ENCODE measurements around the gene SPA17. TPM values are rescaled to one million over a fixed set of nuclear protein-coding genes. Genes with fewer than 3 reads are reported as not detected.
A peak's percentile ranks its signal among the peaks of the same experiment; 100 is the strongest.

SPA17 gene
- total RNA-seq, 6 donors from 2014 or later: 3.6 to 28.0 (median 7.6) TPM

DNA sequence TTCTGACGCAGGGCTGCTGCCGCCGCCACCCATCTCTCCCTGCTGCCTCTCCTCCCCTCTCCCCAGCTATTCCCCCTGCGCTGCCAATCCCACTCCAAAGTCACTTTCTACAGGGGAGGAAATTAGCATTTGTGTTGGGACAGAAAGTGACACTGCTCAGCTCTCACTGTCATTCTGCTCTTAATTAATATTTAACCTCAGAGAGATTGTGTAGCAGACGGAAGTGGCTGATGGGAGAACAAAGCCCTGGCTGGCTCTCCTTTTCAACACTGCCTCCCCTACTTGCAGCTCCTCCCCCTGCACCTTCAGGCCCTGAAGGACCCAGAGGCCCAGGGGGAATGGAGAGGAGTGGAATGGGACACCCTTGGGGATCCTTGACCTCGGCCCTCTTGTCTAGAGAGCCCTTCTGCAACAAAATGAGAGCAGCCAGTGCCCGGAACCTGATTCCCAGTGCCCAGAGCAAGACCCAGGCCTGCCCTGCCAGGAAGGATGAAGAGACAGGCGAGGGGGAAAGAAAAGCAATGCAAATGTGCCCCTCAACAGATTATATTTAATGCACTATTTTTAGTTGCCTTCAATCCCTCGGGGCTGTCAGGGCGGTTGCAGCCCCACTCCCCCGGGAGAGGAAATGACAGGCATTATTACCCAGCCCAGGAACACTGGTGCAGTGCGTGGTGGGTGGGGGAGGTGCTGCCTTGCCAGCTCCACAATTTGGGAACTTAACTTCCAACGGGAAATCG is 51.4 kb downstream of the SPA17 start:
- H3K36me3 ChIP-seq: no peaks in the 10 kb centered on the region
- DNase-seq: peak in 1 of 2 donors; percentile 89
- TF ChIP-seq, protein P1, sequence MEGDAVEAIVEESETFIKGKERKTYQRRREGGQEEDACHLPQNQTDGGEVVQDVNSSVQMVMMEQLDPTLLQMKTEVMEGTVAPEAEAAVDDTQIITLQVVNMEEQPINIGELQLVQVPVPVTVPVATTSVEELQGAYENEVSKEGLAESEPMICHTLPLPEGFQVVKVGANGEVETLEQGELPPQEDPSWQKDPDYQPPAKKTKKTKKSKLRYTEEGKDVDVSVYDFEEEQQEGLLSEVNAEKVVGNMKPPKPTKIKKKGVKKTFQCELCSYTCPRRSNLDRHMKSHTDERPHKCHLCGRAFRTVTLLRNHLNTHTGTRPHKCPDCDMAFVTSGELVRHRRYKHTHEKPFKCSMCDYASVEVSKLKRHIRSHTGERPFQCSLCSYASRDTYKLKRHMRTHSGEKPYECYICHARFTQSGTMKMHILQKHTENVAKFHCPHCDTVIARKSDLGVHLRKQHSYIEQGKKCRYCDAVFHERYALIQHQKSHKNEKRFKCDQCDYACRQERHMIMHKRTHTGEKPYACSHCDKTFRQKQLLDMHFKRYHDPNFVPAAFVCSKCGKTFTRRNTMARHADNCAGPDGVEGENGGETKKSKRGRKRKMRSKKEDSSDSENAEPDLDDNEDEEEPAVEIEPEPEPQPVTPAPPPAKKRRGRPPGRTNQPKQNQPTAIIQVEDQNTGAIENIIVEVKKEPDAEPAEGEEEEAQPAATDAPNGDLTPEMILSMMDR (IDR thresholded peaks at IDR 0.05): no peak
- TF ChIP-seq EP300 (IDR thresholded peaks at IDR 0.05): peak in 3 of 4 donors; percentile 56 to 85 (median 73)
- TF ChIP-seq POLR2AphosphoS5 (IDR thresholded peaks at IDR 0.05): peak in 1 of 2 donors; percentile 59
- peak in 1 of 4 donors; percentile 53 for TF ChIP-seq POLR2A (IDR thresholded peaks at IDR 0.05)
- H3K27me3 ChIP-seq: no peaks in the 10 kb centered on the region
- WGBS, 2 donors: 18 to 22% methylated on average over 13 to 14 of the region's 14 CpGs
- peak; percentile 69 to 93 for ATAC-seq (ENCODE audit: low FRiP score in 2 of 2)
- H3K4me3 ChIP-seq: peak overlapping the region in 2 of 4 donors; percentile 23 to 24
- H3K27ac ChIP-seq: peak overlapping the region; percentile 59 to 83 (median 68)
- no peaks in the 10 kb centered on the region for H3K9me3 ChIP-seq
- peaks cover 19 to 36% (median 27%) of the 10 kb centered on the region in 4 donors for H3K4me1 ChIP-seq

DNA sequence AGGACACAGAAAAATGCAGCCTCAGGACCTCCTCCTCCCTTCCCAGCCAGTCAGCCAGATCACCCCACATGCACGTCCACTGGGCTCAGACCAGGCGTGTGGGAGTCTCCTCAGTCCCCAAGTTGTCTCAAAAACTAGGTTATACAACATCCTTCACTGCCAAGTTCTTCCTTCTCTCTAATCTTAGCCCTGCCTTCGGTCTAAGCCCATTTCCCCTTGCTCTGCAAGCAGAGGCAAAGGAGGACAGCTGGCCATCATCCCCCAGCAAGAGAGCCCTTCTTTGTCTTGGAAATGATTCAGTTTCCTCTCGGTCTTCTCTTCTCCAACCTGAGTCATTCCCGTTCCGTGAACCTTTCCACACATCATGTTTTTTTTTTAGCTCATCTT is 52.0 kb downstream of the SPA17 start:
- H3K36me3 ChIP-seq: no peaks in the 10 kb centered on the region
- H3K9me3 ChIP-seq: no peaks in the 10 kb centered on the region
- ATAC-seq (ENCODE audit: low FRiP score in 2 of 2): peak; percentile 24 to 28
- no peak overlapping the region for H3K4me3 ChIP-seq
- 7 to 15% methylated on average over 6 of the region's 6 CpGs for WGBS, 2 donors
- H3K27ac ChIP-seq: peak overlapping the region; percentile 59 to 83 (median 68)
- DNase-seq: no peak
- no peaks in the 10 kb centered on the region for H3K27me3 ChIP-seq
- TF ChIP-seq, protein P1 (IDR thresholded peaks at IDR 0.05): no peak
- no peak for TF ChIP-seq POLR2AphosphoS5 (IDR thresholded peaks at IDR 0.05)
- peaks cover 19 to 36% (median 27%) of the 10 kb centered on the region in 4 donors for H3K4me1 ChIP-seq

DNA sequence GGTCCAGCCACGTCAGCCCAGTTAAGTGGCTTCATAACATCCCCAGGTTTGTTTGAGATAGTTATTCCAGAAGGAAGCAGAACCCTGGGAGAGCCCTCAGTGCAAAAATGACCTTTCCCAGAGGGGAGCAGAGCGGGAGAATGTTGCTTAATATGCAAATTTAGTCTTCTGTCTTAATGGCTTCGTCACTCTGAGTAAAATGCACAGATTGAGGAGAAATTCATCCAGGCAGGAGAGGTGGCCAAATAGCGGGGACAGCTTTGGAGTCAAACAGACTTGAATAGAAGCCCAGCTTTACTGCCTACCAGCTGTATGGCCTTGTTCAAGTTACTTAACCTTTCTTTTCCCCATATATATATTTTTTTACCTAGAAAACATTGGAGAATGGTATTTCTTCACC is 53.8 kb downstream of the SPA17 start:
- WGBS, 2 donors: 58 to 70% methylated on average over 4 of the region's 4 CpGs
- H3K27ac ChIP-seq: peak overlapping the region in 2 of 4 donors; percentile 71 to 83
- peaks cover 22 to 43% (median 31%) of the 10 kb centered on the region in 4 donors for H3K4me1 ChIP-seq
- TF ChIP-seq POLR2A (IDR thresholded peaks at IDR 0.05): peak in 1 of 4 donors; percentile 27
- no peak for TF ChIP-seq POLR2AphosphoS5 (IDR thresholded peaks at IDR 0.05)
- TF ChIP-seq, protein P1 (IDR thresholded peaks at IDR 0.05): no peak
- H3K9me3 ChIP-seq: no peaks in the 10 kb centered on the region
- ATAC-seq (ENCODE audit: low FRiP score in 2 of 2) (no peak), DNase-seq (peak in 1 of 2 donors; percentile 66)
- no peaks in the 10 kb centered on the region for H3K36me3 ChIP-seq
- no peak overlapping the region for H3K4me3 ChIP-seq
- H3K27me3 ChIP-seq: no peaks in the 10 kb centered on the region

DNA sequence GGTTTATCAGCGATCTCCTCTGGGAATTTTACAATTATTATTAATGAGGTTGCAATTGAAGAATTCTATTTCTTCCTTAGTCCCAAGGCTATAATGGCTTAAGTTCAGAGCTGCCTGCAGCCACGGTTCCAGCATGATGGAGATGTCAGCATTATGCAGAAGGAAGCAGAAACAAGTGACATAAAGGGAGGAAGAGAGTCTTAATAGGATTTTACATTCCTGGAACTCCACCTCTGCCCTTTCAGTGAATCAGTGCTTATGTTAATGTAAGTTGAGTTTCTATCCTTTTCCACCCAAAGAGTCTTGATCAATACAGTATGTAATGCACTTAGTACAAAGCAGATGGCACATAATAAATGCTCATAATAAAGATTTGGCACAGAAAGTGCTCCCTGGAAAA is 54.4 kb downstream of the SPA17 start:
- TF ChIP-seq, protein P1 (IDR thresholded peaks at IDR 0.05): no peak
- no peak for TF ChIP-seq POLR2AphosphoS5 (IDR thresholded peaks at IDR 0.05)
- TF ChIP-seq POLR2A (IDR thresholded peaks at IDR 0.05): no peak
- TF ChIP-seq EP300 (IDR thresholded peaks at IDR 0.05): no peak
- ATAC-seq (ENCODE audit: low FRiP score in 2 of 2): no peak

More for the DNA sequence above, 54.4 kb downstream of the SPA17 start:
- Histone ChIP-seq H3K27ac (peak overlapping the region in 1 of 4 donors; percentile 83), H3K4me3 (no peak overlapping the region), H3K36me3 (no peaks in the 10 kb centered on the region), H3K27me3 (no peaks in the 10 kb centered on the region), H3K4me1 (peaks cover 22 to 43% (median 31%) of the 10 kb centered on the region in 4 donors), H3K9me3 (no peaks in the 10 kb centered on the region)
- DNase-seq: no peak
- 89 to 91% methylated on average over 2 of the region's 2 CpGs for WGBS, 2 donors
